ENCODE results near the gene CLEC4F. TPM values are rescaled to one million over a fixed set of nuclear protein-coding genes. Genes with fewer than 3 reads are reported as not detected.

The CLEC4F gene
- total RNA-seq, 1 donor from 2014 or later: 0.49 TPM

- H3K4me1 ChIP-seq: no peaks in the 10 kb centered on the region
- no peak for DNase-seq (ENCODE audit: extremely low spot score in 2 of 2)
- no peaks in the 10 kb centered on the region for H3K9me3 ChIP-seq
- no peaks in the 10 kb centered on the region for H3K36me3 ChIP-seq
- no peaks in the 10 kb centered on the region for H3K27me3 ChIP-seq
- H3K27ac ChIP-seq: no peak overlapping the region
- no peak for TF ChIP-seq POLR2A (IDR thresholded peaks at IDR 0.05)
- TF ChIP-seq POLR2AphosphoS5 (IDR thresholded peaks at IDR 0.05; ENCODE audit: insufficient read depth in 1 of 2, low read depth in 1 of 2): no peak
- TF ChIP-seq CTCF (IDR thresholded peaks at IDR 0.05): no peak
- no peak overlapping the region for H3K4me3 ChIP-seq
- intact Hi-C loops (cut with DNase I): no loop called here
Measured at GRCh38 chr2:70816726-70817125, 3.7 kb downstream of the CLEC4F start.

GRCh38 chr2:70808983-70809958 is 11.1 kb downstream of the CLEC4F start:
- Histone ChIP-seq H3K4me3 (no peak overlapping the region), H3K9me3 (no peaks in the 10 kb centered on the region), H3K27ac (no peak overlapping the region), H3K4me1 (no peaks in the 10 kb centered on the region), H3K36me3 (no peaks in the 10 kb centered on the region), H3K27me3 (no peaks in the 10 kb centered on the region)
- TF ChIP-seq CTCF (IDR thresholded peaks at IDR 0.05) (no peak), POLR2AphosphoS5 (IDR thresholded peaks at IDR 0.05; ENCODE audit: insufficient read depth in 1 of 2, low read depth in 1 of 2) (no peak), POLR2A (IDR thresholded peaks at IDR 0.05) (no peak)
- intact Hi-C loops (cut with DNase I): no loop called here
- peak in 1 of 2 donors; percentile 67 for DNase-seq (ENCODE audit: extremely low spot score in 2 of 2)

GRCh38 chr2:70807828-70808118 is 12.6 kb downstream of the CLEC4F start:
- intact Hi-C loops (cut with DNase I): no loop called here
- no peak for DNase-seq (ENCODE audit: extremely low spot score in 2 of 2)
- Histone ChIP-seq H3K27ac (no peak overlapping the region), H3K9me3 (no peaks in the 10 kb centered on the region), H3K36me3 (no peaks in the 10 kb centered on the region), H3K4me1 (no peaks in the 10 kb centered on the region), H3K27me3 (no peaks in the 10 kb centered on the region), H3K4me3 (no peak overlapping the region)
- TF ChIP-seq POLR2A (IDR thresholded peaks at IDR 0.05) (no peak), CTCF (IDR thresholded peaks at IDR 0.05) (no peak), POLR2AphosphoS5 (IDR thresholded peaks at IDR 0.05; ENCODE audit: insufficient read depth in 1 of 2, low read depth in 1 of 2) (no peak)

GRCh38 chr2:70807102-70807827 is 13.1 kb downstream of the CLEC4F start:
- DNase-seq (ENCODE audit: extremely low spot score in 2 of 2): no peak
- TF ChIP-seq CTCF (IDR thresholded peaks at IDR 0.05) (no peak), POLR2A (IDR thresholded peaks at IDR 0.05) (no peak), POLR2AphosphoS5 (IDR thresholded peaks at IDR 0.05; ENCODE audit: insufficient read depth in 1 of 2, low read depth in 1 of 2) (no peak)
- Histone ChIP-seq H3K27me3 (no peaks in the 10 kb centered on the region), H3K9me3 (no peaks in the 10 kb centered on the region), H3K4me1 (no peaks in the 10 kb centered on the region), H3K27ac (no peak overlapping the region), H3K4me3 (no peak overlapping the region), H3K36me3 (no peaks in the 10 kb centered on the region)
- intact Hi-C loops (cut with DNase I): no loop called here

Data from vagina (tissue), 2 donors.